HepG2 (cell line): ENCODE results near the gene IFIH1. TPM values are rescaled to one million over a fixed set of nuclear protein-coding genes. Genes with fewer than 3 reads are reported as not detected.

ENCODE experiments used
- ATAC-seq: fragments of 200-7000 bp; cut with Tn5 transposase; 3 replicates; pipeline ENCODE4 v1.9.1; 2020; ENCODE audit warnings: mild to moderate bottlenecking, moderate library complexity
- BruUV-seq: library from RNA; stranded (reverse); fragments of 400-500 nt; replicated peaks from 2 replicates; lab custom pipeline; 2021; lab: Mats Ljungman, UMichigan
- CTCF ChIA-PET: fragments of 300-600 bp; formaldehyde crosslinking; extraction: SDS; loops from one replicate; lab custom pipeline; 2021; ENCODE audit warnings: low total read pairs, inconsistent platforms, low intra/inter-chr PET ratio; lab: Yijun Ruan, JAX
- POLR2A ChIA-PET: fragments of 350-600 bp; sonication (Branson Sonifier 250); formaldehyde crosslinking; loops from one replicate; lab custom pipeline; 2020; ENCODE audit warnings: antibody characterized with exemption, inconsistent platforms; lab: Yijun Ruan, JAX
- DNase-seq: peaks from one replicate; pipeline ENCODE4 v3.0.0-alpha.2; 2015; ENCODE audit warnings: low spot score
- FAIRE-seq: peaks from 3 replicates; lab custom pipeline; 2011; peaks lifted over from hg19 to GRCh38; lab: Jason Lieb, UNC
- H2AFZ ChIP-seq: one replicate; pipeline ENCODE4 v1.6.1; 2011; ENCODE audit warnings: low read length, inconsistent platforms
- H3K27ac ChIP-seq: fragments of 300-600 bp; 3 replicates; pipeline ENCODE4 v1.8.0; 2011; ENCODE audit warnings: mixed run types, mild to moderate bottlenecking, mixed read lengths, low read length, inconsistent platforms; ENCODE audit not compliant: insufficient read depth; ENCODE audit errors: extremely low read length
- H3K27me3 ChIP-seq, 2 experiments: fragments of 200-600 bp in 1 of 2; 2 replicates in 1 of 2; 3 replicates in 1 of 2; pipeline versions ENCODE4 v1.6.0 to v1.8.0; 2011; ENCODE audit warnings: low read length in 2 of 2, mild to moderate bottlenecking in 2 of 2, moderate library complexity in 2 of 2, inconsistent platforms in 1 of 2; ENCODE audit not compliant: insufficient read depth in 2 of 2, control insufficient read depth in 1 of 2
- H3K36me3 ChIP-seq, 2 experiments: fragments of 200-600 bp in 1 of 2; replicated peaks in 1 of 2; 2 replicates in 1 of 2; 3 replicates in 1 of 2; pipeline versions ENCODE4 v1.5.1 to v1.8.0; 2011; ENCODE audit warnings: low read length in 2 of 2, inconsistent platforms in 1 of 2; ENCODE audit not compliant: insufficient read depth in 2 of 2, control insufficient read depth in 1 of 2
- H3K4me1 ChIP-seq: 2 replicates; pipeline ENCODE4 v1.5.1; 2012; ENCODE audit warnings: low read length, inconsistent platforms; ENCODE audit not compliant: insufficient read depth
- H3K4me2 ChIP-seq: 2 replicates; pipeline ENCODE4 v1.6.0; 2011; ENCODE audit warnings: low read depth, low read length, inconsistent platforms
- H3K4me3 ChIP-seq, 3 experiments: fragments of 200-600 bp in 1 of 3; sonication (generic), shearing (Covaris generic) in 1 of 3; replicated peaks in 1 of 3; 2 replicates each; pipeline ENCODE4 v1.5.1; 2011 to 2016; ENCODE audit warnings: low read length in 3 of 3, inconsistent platforms in 2 of 3, low read depth in 2 of 3, mild to moderate bottlenecking in 2 of 3, control low read depth in 1 of 3, mixed read lengths in 1 of 3; ENCODE audit not compliant: insufficient read depth in 1 of 3
- H3K79me2 ChIP-seq: one replicate; pipeline ENCODE4 v1.6.1; 2011; ENCODE audit warnings: low read length, inconsistent platforms; ENCODE audit not compliant: insufficient read depth
- H3K9ac ChIP-seq: 2 replicates; pipeline ENCODE4 v1.6.0; 2011; ENCODE audit warnings: mild to moderate bottlenecking, low read depth, low read length, inconsistent platforms; ENCODE audit not compliant: insufficient read depth
- H3K9me3 ChIP-seq: 2 replicates; pipeline ENCODE4 v1.5.1; 2012; ENCODE audit warnings: mild to moderate bottlenecking, low read length
- H4K20me1 ChIP-seq: 2 replicates; pipeline ENCODE4 v1.6.0; 2011; ENCODE audit warnings: inconsistent platforms, mild to moderate bottlenecking, low read length, moderate library complexity; ENCODE audit not compliant: insufficient read depth
- HNF1A ChIP-seq, 2 experiments: sonication (generic) in 1 of 2; formaldehyde crosslinking in 1 of 2; IDR thresholded peaks; 2 replicates each; pipeline versions ENCODE4 v1.4.0 to v1.6.1; 2016 to 2020; ENCODE audit warnings: borderline replicate concordance in 1 of 2, low read depth in 1 of 2, mild to moderate bottlenecking in 1 of 2, missing genetic modification reagents in 1 of 2
- RARA ChIP-seq: IDR thresholded peaks from 2 replicates; pipeline ENCODE4 v1.6.1; 2016; ENCODE audit warnings: missing genetic modification reagents, missing compliant biosample characterization
- THAP7 ChIP-seq: sonication (generic); formaldehyde crosslinking; IDR thresholded peaks from 2 replicates; pipeline ENCODE4 v1.8.1; 2023; ENCODE audit warnings: mild to moderate bottlenecking, missing genetic modification reagents
- TRAFD1 ChIP-seq: sonication (generic); formaldehyde crosslinking; IDR thresholded peaks from 2 replicates; pipeline ENCODE4 v1.5.1; 2020; ENCODE audit warnings: missing genetic modification reagents, mild to moderate bottlenecking, borderline replicate concordance
- ZBTB14 ChIP-seq: sonication (generic); formaldehyde crosslinking; IDR thresholded peaks from 2 replicates; pipeline ENCODE4 v1.4.0; 2020; ENCODE audit warnings: missing genetic modification reagents
- ZBTB42 ChIP-seq: sonication (generic); formaldehyde crosslinking; IDR thresholded peaks from 2 replicates; pipeline ENCODE4 v1.5.0; 2020; ENCODE audit warnings: mild to moderate bottlenecking, missing genetic modification reagents
- ZFP1 ChIP-seq: IDR thresholded peaks from 2 replicates; pipeline ENCODE4 v1.6.1; 2016
- ZNF20 ChIP-seq: sonication (generic); formaldehyde crosslinking; IDR thresholded peaks from 2 replicates; pipeline ENCODE4 v1.4.0; 2020; ENCODE audit warnings: mild to moderate bottlenecking, moderate library complexity, missing genetic modification reagents
- ZNF264 ChIP-seq: sonication (generic); formaldehyde crosslinking; IDR thresholded peaks from 2 replicates; pipeline ENCODE4 v1.4.0; 2020; ENCODE audit warnings: missing genetic modification reagents
- ZNF367 ChIP-seq: sonication (generic); formaldehyde crosslinking; IDR thresholded peaks from 2 replicates; pipeline ENCODE4 v1.4.0; 2020; ENCODE audit warnings: missing genetic modification reagents, borderline replicate concordance
- ZSCAN30 ChIP-seq: sonication (generic); formaldehyde crosslinking; IDR thresholded peaks from 2 replicates; pipeline ENCODE4 v1.5.0; 2020; ENCODE audit warnings: mild to moderate bottlenecking, missing genetic modification reagents
- WGBS: methylation state at CpG from one replicate; pipeline ENCODE4 v1.1.6; 2017; ENCODE audit warnings: low lambda C conversion rate; 5-methylcytosine and 5-hydroxymethylcytosine counted together
- in situ Hi-C: cut with HindIII; loops from 2 replicates; pipeline ENCODE4 v1.10.0; 2017; ENCODE audit warnings: low pct_unique_long_range_greater_than_20kb; ENCODE audit not compliant: extremely low pct_ligation_motif_present
- intact Hi-C: fragments of 100-400 bp; cut with micrococcal nuclease; formaldehyde crosslinking; loops from one replicate; pipeline ENCODE4 v1.10.0; 2022; ENCODE audit not compliant: unreplicated experiment
- polyA plus RNA-seq, 8 experiments: library from polyadenylated mRNA; depleted of rRNA in 3 of 8; stranded (reverse) in 7 of 8; unstranded in 1 of 8; fragments of >200 nt; fragmentation: Illumina TruSeq in 4 of 8; extraction: Trizol in 4 of 8; gene quantifications; 2 replicates each; pipeline versions ENCODE4 v1.2.1 to v1.2.3, GENCODE V29; 2011 to 2016; ENCODE audit warnings: low read depth in 4 of 8, missing spikeins in 1 of 8, mixed read lengths in 1 of 8; ENCODE audit not compliant: insufficient read depth in 1 of 8
- total RNA-seq, 5 experiments: library from RNA; depleted of rRNA; stranded (reverse); fragments of >200 nt; fragmentation: Illumina TruSeq; extraction: Trizol; gene quantifications; 2 replicates each; pipeline ENCODE4 v1.2.3, GENCODE V29; 2016; ENCODE audit warnings: low read depth in 1 of 5

The IFIH1 gene
- total and polyA plus RNA-seq, 2 of the 13 experiments (the other 11 are each of a cell fraction or from before 2014, with no cell fraction given): 1.5 to 11.5 TPM

GRCh38 chr2:162365392-162365791, 46.9 kb upstream of the IFIH1 start:
- in situ Hi-C loops: no loop called here
- DNase-seq (no peak), ATAC-seq (no peak), FAIRE-seq (no peak)
- H3K4me2 ChIP-seq: no peak overlapping the region
- ChIA-PET CTCF (no interaction called here), POLR2A (no interaction called here)
- no peaks in the 10 kb centered on the region for H3K4me1 ChIP-seq
- H3K9me3 ChIP-seq: no peaks in the 10 kb centered on the region
- no peaks in the 10 kb centered on the region for H3K36me3 ChIP-seq
- no peaks in the 10 kb centered on the region for H3K27me3 ChIP-seq
- no peak overlapping the region for H3K27ac ChIP-seq
- no peak overlapping the region for H2AFZ ChIP-seq
- WGBS: 43% methylated on average over 2 of the region's 2 CpGs
- no peaks in the 10 kb centered on the region for H4K20me1 ChIP-seq
- H3K4me3 ChIP-seq: no peak overlapping the region
- intact Hi-C loops: no loop called here
- no peaks in the 10 kb centered on the region for H3K79me2 ChIP-seq
- no peak overlapping the region for H3K9ac ChIP-seq
- TF ChIP-seq ZNF264 (CRISPR knock-in tag) (no peak), ZBTB42 (CRISPR knock-in tag) (no peak), ZBTB14 (no peak), ZNF20 (CRISPR knock-in tag) (no peak), ZSCAN30 (no peak), THAP7 (CRISPR knock-in tag) (no peak), RARA (CRISPR knock-in tag) (no peak), TRAFD1 (CRISPR knock-in tag) (no peak), HNF1A (IDR thresholded peaks at IDR 0.05; ENCODE audit: low read depth) (no peak), HNF1A (CRISPR knock-in tag; IDR thresholded peaks at IDR 0.05; ENCODE audit: borderline replicate concordance) (no peak), ZFP1 (no peak), ZNF367 (CRISPR knock-in tag) (no peak)
- BruUV-seq: no TSS peak
